Vagina (tissue), 2 donors: ENCODE data around the gene MAML1. TPM values are rescaled to one million over a fixed set of nuclear protein-coding genes. Genes with fewer than 3 reads are reported as not detected.

Experiments used
- DNase-seq, 2 donors: peaks; one replicate each; pipeline ENCODE4 v3.0.0-alpha.2; 2017; ENCODE audit errors: extremely low spot score in 2 of 2
- H3K27ac ChIP-seq: fragments of 200-600 bp; sonication (generic); one replicate; pipeline ENCODE4 v1.5.1; 2019
- H3K27me3 ChIP-seq: fragments of 200-600 bp; sonication (generic); one replicate; pipeline ENCODE4 v1.5.1; 2019
- H3K36me3 ChIP-seq, 2 donors: fragments of 200-600 bp; sonication (generic); one replicate each; pipeline ENCODE4 v1.5.1; 2017 to 2019
- H3K4me1 ChIP-seq: fragments of 200-600 bp; sonication (generic); one replicate; pipeline ENCODE4 v1.5.1; 2019
- H3K4me3 ChIP-seq, 2 donors: fragments of 200-600 bp; sonication (generic); 1 replicate in 1 of 2; 2 replicates in 1 of 2; pipeline ENCODE4 v1.5.1; 2016 to 2019
- H3K9me3 ChIP-seq: fragments of 200-600 bp; sonication (generic); one replicate; pipeline ENCODE4 v1.5.1; 2019
- CTCF ChIP-seq, 3 experiments: fragments of 450-650 bp in 2 of 3; fragments of 200-600 bp in 1 of 3; sonication (generic) in 1 of 3; IDR thresholded peaks; one replicate each; pipeline ENCODE4 v1.5.1; 2017 to 2019; ENCODE audit warnings: antibody characterized with exemption in 3 of 3, mild to moderate bottlenecking in 2 of 3, moderate library complexity in 2 of 3
- POLR2A ChIP-seq, 2 donors: fragments of 450-650 bp; IDR thresholded peaks; one replicate each; pipeline ENCODE4 v1.6.1; 2017; ENCODE audit warnings: antibody characterized with exemption in 2 of 2, mild to moderate bottlenecking in 2 of 2, moderate library complexity in 2 of 2
- POLR2AphosphoS5 ChIP-seq, 2 donors: sonication (generic); formaldehyde crosslinking; IDR thresholded peaks; one replicate each; pipeline ENCODE4 v1.9.0; 2017; ENCODE audit warnings: antibody characterized with exemption in 2 of 2, mild to moderate bottlenecking in 2 of 2, low read depth in 1 of 2; ENCODE audit not compliant: insufficient read depth in 1 of 2
- intact Hi-C: fragments of 100-400 bp; cut with DNase I; formaldehyde crosslinking; loops from one replicate; pipeline ENCODE4 v1.15.1; 2023
- total RNA-seq: library from RNA; depleted of rRNA; stranded (reverse); fragments of >200 nt; gene quantifications from one replicate; pipeline ENCODE4 v1.2.3, GENCODE V29; 2016

Gene MAML1
- total RNA-seq, 1 donor from 2014 or later, result 25.3 TPM

GRCh38 chr5:179802207-179802883 is 69.7 kb downstream of the MAML1 start:
- H3K27me3 ChIP-seq, result no peaks in the 10 kb centered on the region
- peaks cover 46% of the 10 kb centered on the region for H3K4me1 ChIP-seq
- TF ChIP-seq POLR2A (IDR thresholded peaks at IDR 0.05), result no peak
- no peak for TF ChIP-seq CTCF (IDR thresholded peaks at IDR 0.05)
- no peak for TF ChIP-seq POLR2AphosphoS5 (IDR thresholded peaks at IDR 0.05; ENCODE audit: insufficient read depth in 1 of 2, low read depth in 1 of 2)
- no peak for DNase-seq
- H3K4me3 ChIP-seq, result no peak overlapping the region
- no peaks in the 10 kb centered on the region for H3K9me3 ChIP-seq
- H3K27ac ChIP-seq, result no peak overlapping the region
- H3K36me3 ChIP-seq, result peaks cover 0 to 42% of the 10 kb centered on the region in 2 donors
- intact Hi-C loops, result loop anchor here (10.0 kb wide), 2 partner anchors 52 to 102 kb away; partner anchors contain the start of genes MRNIP and TBC1D9B

GRCh38 chr5:179802950-179803562 is 70.4 kb downstream of the MAML1 start:
- intact Hi-C loops, result loop anchor here (10.0 kb wide), 2 partner anchors 52 to 102 kb away; partner anchors contain the start of genes MRNIP and TBC1D9B
- H3K4me1 ChIP-seq, result peaks cover 53% of the 10 kb centered on the region
- DNase-seq, result no peak
- no peak overlapping the region for H3K4me3 ChIP-seq
- TF ChIP-seq CTCF (IDR thresholded peaks at IDR 0.05) (no peak), POLR2AphosphoS5 (IDR thresholded peaks at IDR 0.05; ENCODE audit: insufficient read depth in 1 of 2, low read depth in 1 of 2) (no peak), POLR2A (IDR thresholded peaks at IDR 0.05) (no peak)
- peaks cover 0 to 34% of the 10 kb centered on the region in 2 donors for H3K36me3 ChIP-seq
- no peaks in the 10 kb centered on the region for H3K27me3 ChIP-seq
- H3K27ac ChIP-seq, result peak overlapping the region; percentile 2
- no peaks in the 10 kb centered on the region for H3K9me3 ChIP-seq

GRCh38 chr5:179803651-179804554 is 71.3 kb downstream of the MAML1 start:
- peaks cover 56% of the 10 kb centered on the region for H3K4me1 ChIP-seq
- H3K27me3 ChIP-seq, result no peaks in the 10 kb centered on the region
- H3K27ac ChIP-seq, result peak overlapping the region; percentile 2
- no peaks in the 10 kb centered on the region for H3K9me3 ChIP-seq
- intact Hi-C loops, result loop anchor here (10.0 kb wide), 2 partner anchors 51 to 101 kb away; partner anchors contain the start of genes MRNIP and TBC1D9B
- H3K4me3 ChIP-seq, result no peak overlapping the region
- peak in 1 of 2 donors; percentile 94 for DNase-seq
- peaks cover 0 to 26% of the 10 kb centered on the region in 2 donors for H3K36me3 ChIP-seq
- no peak for TF ChIP-seq POLR2A (IDR thresholded peaks at IDR 0.05)
- TF ChIP-seq CTCF (IDR thresholded peaks at IDR 0.05), result no peak
- no peak for TF ChIP-seq POLR2AphosphoS5 (IDR thresholded peaks at IDR 0.05; ENCODE audit: insufficient read depth in 1 of 2, low read depth in 1 of 2)

- Histone ChIP-seq H3K27me3 (no peaks in the 10 kb centered on the region), H3K4me1 (peaks cover 56% of the 10 kb centered on the region), H3K36me3 (peaks cover 0 to 20% of the 10 kb centered on the region in 2 donors), H3K4me3 (peak overlapping the region in 1 of 2 donors; percentile 77), H3K27ac (peak overlapping the region; percentile 98), H3K9me3 (no peaks in the 10 kb centered on the region)
- no peak for DNase-seq
- TF ChIP-seq POLR2A (IDR thresholded peaks at IDR 0.05), result no peak
- TF ChIP-seq POLR2AphosphoS5 (IDR thresholded peaks at IDR 0.05; ENCODE audit: insufficient read depth in 1 of 2, low read depth in 1 of 2), result no peak
- no peak for TF ChIP-seq CTCF (IDR thresholded peaks at IDR 0.05)
- intact Hi-C loops, result loop anchor here (10.0 kb wide), 2 partner anchors 50 to 100 kb away; partner anchors contain the start of genes MRNIP and TBC1D9B
Observed at GRCh38 chr5:179804555-179804947, 71.9 kb downstream of the MAML1 start.
